ENCODE measurements around the gene SH3PXD2A.
"Not testable (repeated sequence)": the region's sequence is repeated elsewhere in the genome, so short reads cannot be mapped to it uniquely, and the experiment has no call there.

Gene SH3PXD2A

GRCh38 chr10:103850572-103850895 lies 4.8 kb downstream of the SH3PXD2A start:
- Histone ChIP-seq H3K9me3 (ENCODE audit: control insufficient read depth, insufficient read depth, low read length) (no peaks in the 10 kb centered on the region), H3K27me3 (ENCODE audit: control insufficient read depth, insufficient read depth, low read length) (peaks cover 8% of the 10 kb centered on the region; the same call in 1 of the 2 replicates), H3K27ac (ENCODE audit: low read length) (no peak overlapping the region), H3K4me1 (ENCODE audit: control insufficient read depth, insufficient read depth, low read length) (peaks cover 1% of the 10 kb centered on the region; the same call in 1 of the 2 replicates), H3K36me3 (ENCODE audit: control insufficient read depth, insufficient read depth, low read length) (no peaks in the 10 kb centered on the region; the same call in 1 of the 2 replicates), H3K4me3 (ENCODE audit: low read length) (no peak overlapping the region)
- WGBS (ENCODE audit: insufficient coverage, insufficient read length): no CpG with 5 or more reads among the region's 3 CpGs
- no peak for DNase-seq (ENCODE audit: low read depth, low spot score)

DNA sequence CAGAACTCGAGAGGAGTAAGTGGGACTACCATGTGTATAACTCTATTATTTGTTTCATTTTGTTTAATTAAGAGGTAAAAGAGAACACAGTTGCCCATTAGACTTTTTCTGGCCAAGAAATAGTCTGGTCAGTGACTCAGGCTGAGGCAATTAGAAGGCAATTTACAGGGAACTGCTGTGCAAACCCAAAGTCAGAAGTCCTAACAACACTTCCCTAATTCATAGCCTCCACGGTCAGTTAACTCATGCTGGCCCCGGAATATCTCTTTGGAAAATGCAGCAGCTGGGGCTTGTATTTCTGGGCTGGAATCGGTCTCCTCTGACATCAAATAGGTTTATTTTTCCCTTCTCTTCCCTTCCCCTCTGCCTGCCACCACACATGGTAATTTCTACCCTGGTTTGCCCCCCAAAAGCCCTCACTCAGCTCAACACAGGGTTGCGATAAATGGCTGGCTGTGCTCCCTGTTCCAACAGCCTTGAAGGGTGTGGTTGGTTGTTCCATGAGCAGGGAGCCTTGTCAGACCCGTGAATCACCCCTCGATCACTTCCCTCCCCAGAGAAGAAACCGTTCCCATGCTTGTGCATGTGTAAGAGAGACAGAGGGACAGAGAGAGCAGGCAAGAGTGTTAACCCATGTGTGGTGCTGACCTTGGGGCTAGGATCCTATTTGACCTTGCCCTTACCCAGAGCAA lies 5.3 kb downstream of the SH3PXD2A start:
- H3K27ac ChIP-seq (ENCODE audit: low read length): no peak overlapping the region
- H3K9me3 ChIP-seq (ENCODE audit: control insufficient read depth, insufficient read depth, low read length): no peaks in the 10 kb centered on the region
- WGBS (ENCODE audit: insufficient coverage, insufficient read length): no CpG with 5 or more reads among the region's 8 CpGs
- H3K36me3 ChIP-seq (ENCODE audit: control insufficient read depth, insufficient read depth, low read length): no peaks in the 10 kb centered on the region
- H3K4me3 ChIP-seq (ENCODE audit: low read length): no peak overlapping the region
- peaks cover 8% of the 10 kb centered on the region; the same call in 1 of the 2 replicates for H3K27me3 ChIP-seq (ENCODE audit: control insufficient read depth, insufficient read depth, low read length)
- peaks cover 1% of the 10 kb centered on the region; the same call in 1 of the 2 replicates for H3K4me1 ChIP-seq (ENCODE audit: control insufficient read depth, insufficient read depth, low read length)
- no peak for DNase-seq (ENCODE audit: low read depth, low spot score)

DNA sequence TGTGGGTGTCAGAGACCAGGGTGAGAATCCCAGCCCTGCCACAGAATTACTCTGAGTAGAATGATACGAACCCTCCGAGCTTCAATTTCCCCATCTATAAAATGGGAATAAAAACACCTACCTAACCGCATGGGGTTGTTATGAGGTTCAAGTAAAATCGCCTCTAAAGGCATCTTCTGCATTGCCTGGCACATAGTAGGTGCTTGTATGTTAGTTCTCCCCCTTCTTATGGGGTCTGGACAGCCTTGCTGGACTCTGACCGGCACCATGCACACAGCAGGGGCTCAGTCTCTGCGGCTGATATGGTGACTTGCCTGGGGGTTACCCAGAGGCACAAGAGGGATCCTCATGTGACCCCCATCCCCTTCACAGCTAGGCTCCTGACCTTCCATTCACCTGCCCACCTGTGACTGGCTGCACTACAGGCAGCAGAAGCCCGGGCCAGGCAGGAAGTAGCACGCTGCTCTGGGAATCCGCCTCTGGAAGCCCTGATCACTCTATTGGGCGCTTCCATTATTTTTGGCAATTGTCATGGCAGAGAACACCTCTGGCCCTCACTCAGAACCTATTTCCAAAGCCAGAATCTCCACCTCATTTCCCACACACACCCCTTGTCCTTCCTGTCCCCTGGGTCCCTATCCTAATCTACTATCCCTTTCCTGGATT lies 6.0 kb downstream of the SH3PXD2A start:
- Histone ChIP-seq H3K27ac (ENCODE audit: low read length) (no peak overlapping the region), H3K4me3 (ENCODE audit: low read length) (no peak overlapping the region), H3K9me3 (ENCODE audit: control insufficient read depth, insufficient read depth, low read length) (no peaks in the 10 kb centered on the region), H3K4me1 (ENCODE audit: control insufficient read depth, insufficient read depth, low read length) (peaks cover 1% of the 10 kb centered on the region; the same call in 1 of the 2 replicates), H3K36me3 (ENCODE audit: control insufficient read depth, insufficient read depth, low read length) (no peaks in the 10 kb centered on the region), H3K27me3 (ENCODE audit: control insufficient read depth, insufficient read depth, low read length) (peaks cover 7% of the 10 kb centered on the region; the same call in 1 of the 2 replicates)
- no CpG with 5 or more reads among the region's 10 CpGs for WGBS (ENCODE audit: insufficient coverage, insufficient read length)
- no peak for DNase-seq (ENCODE audit: low read depth, low spot score)

DNA sequence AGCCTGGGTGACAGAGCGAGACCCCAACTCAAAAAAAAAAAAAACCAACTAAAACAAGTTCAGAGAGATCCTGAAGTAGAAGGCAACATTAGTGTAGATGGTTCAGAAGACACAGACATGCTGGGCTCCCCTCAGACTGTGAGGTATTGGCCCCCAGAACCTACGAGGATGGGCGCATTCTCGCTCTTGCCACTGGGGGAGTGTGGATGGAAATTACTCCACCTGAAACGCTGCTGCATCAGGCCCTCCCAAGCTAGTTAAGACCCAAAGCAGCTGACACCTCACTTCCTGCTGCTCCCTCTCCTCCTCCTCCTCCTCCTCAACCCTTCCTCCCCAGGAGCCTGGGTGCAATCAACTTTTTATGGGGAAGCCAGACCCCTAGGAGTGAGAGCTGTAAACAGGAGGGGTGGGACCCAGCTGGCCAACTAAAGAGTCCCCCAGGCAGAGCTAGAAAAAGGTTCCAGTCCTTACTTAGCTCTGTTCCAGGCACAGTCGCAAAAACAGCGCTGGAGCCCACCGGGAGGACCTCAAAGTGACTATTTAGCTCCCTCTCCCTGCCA lies 7.4 kb downstream of the SH3PXD2A start:
- Histone ChIP-seq H3K4me1 (ENCODE audit: control insufficient read depth, insufficient read depth, low read length) (peaks cover 1% of the 10 kb centered on the region; the same call in 1 of the 2 replicates), H3K36me3 (ENCODE audit: control insufficient read depth, insufficient read depth, low read length) (no peaks in the 10 kb centered on the region), H3K27ac (ENCODE audit: low read length) (no peak overlapping the region), H3K4me3 (ENCODE audit: low read length) (no peak overlapping the region), H3K9me3 (ENCODE audit: control insufficient read depth, insufficient read depth, low read length) (no peaks in the 10 kb centered on the region), H3K27me3 (ENCODE audit: control insufficient read depth, insufficient read depth, low read length) (no peaks in the 10 kb centered on the region)
- DNase-seq (ENCODE audit: low read depth, low spot score): no peak
- whole genome bisulfite sequencing (ENCODE audit: insufficient coverage, insufficient read length): no CpG with 5 or more reads among the region's 8 CpGs

DNA sequence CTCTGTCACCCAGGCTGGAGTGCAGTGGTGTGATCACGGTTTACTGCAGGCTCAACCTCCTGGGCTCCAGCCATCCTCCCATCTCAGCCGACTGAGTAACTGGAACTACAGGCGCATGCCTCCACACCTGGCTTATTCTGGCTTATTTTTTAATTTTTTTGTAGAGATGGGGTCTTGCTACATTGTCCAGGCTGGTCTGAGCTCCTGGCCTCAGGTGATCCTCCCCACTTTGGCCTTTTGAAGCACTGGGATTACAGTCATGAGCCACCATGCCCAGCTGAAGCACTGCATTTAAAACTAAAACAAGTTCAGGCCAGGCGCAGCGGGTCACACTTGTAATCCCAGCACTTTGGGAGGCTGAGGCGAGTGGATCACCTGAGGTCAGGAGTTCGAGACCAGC lies 8.0 kb downstream of the SH3PXD2A start:
- no CpG with 5 or more reads among the region's 7 CpGs for WGBS (ENCODE audit: insufficient coverage, insufficient read length)
- Histone ChIP-seq H3K27ac (ENCODE audit: low read length) (no peak overlapping the region), H3K4me1 (ENCODE audit: control insufficient read depth, insufficient read depth, low read length) (peaks cover 1% of the 10 kb centered on the region; the same call in 1 of the 2 replicates), H3K4me3 (ENCODE audit: low read length) (no peak overlapping the region), H3K36me3 (ENCODE audit: control insufficient read depth, insufficient read depth, low read length) (no peaks in the 10 kb centered on the region), H3K9me3 (ENCODE audit: control insufficient read depth, insufficient read depth, low read length) (no peaks in the 10 kb centered on the region), H3K27me3 (ENCODE audit: control insufficient read depth, insufficient read depth, low read length) (no peaks in the 10 kb centered on the region)
- no peak for DNase-seq (ENCODE audit: low read depth, low spot score)

- no peaks in the 10 kb centered on the region for H3K9me3 ChIP-seq (ENCODE audit: control insufficient read depth, insufficient read depth, low read length)
- H3K36me3 ChIP-seq (ENCODE audit: control insufficient read depth, insufficient read depth, low read length): no peaks in the 10 kb centered on the region
- no CpG with 5 or more reads among the region's 5 CpGs for WGBS (ENCODE audit: insufficient coverage, insufficient read length)
- no peaks in the 10 kb centered on the region for H3K27me3 ChIP-seq (ENCODE audit: control insufficient read depth, insufficient read depth, low read length)
- no peak overlapping the region for H3K27ac ChIP-seq (ENCODE audit: low read length)
- H3K4me3 ChIP-seq (ENCODE audit: low read length): no peak overlapping the region
- no peak for DNase-seq (ENCODE audit: low read depth, low spot score)
- peaks cover 3% of the 10 kb centered on the region; the same call in 1 of the 2 replicates for H3K4me1 ChIP-seq (ENCODE audit: control insufficient read depth, insufficient read depth, low read length)
These were observed 9.4 kb downstream of the SH3PXD2A start for GRCh38 chr10:103845972-103846371.

DNA sequence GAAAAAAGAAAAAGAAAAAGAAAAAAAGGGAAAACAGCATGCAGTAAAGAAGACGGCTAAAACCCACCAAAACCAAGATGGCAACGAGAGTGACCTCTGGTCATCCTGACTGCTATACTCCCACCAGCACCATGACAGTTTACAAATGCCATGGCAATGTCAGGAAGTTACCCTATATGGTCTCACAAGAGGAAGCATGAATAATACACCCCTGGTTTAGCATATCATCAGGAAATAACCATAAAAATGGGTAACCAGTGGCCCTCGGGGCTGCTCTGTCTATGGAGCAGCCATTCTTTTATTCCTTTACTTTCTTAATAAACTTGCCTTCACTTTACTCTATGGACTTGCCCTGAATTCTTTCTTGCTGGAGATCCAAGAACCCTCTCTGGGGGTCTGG lies 10.0 kb downstream of the SH3PXD2A start:
- H3K9me3 ChIP-seq (ENCODE audit: control insufficient read depth, insufficient read depth, low read length); DNase-seq (ENCODE audit: low read depth, low spot score); H3K27me3 ChIP-seq (ENCODE audit: control insufficient read depth, insufficient read depth, low read length); H3K4me3 ChIP-seq (ENCODE audit: low read length); H3K27ac ChIP-seq (ENCODE audit: low read length); H3K4me1 ChIP-seq (ENCODE audit: control insufficient read depth, insufficient read depth, low read length); H3K36me3 ChIP-seq (ENCODE audit: control insufficient read depth, insufficient read depth, low read length): not testable (repeated sequence)
- WGBS (ENCODE audit: insufficient coverage, insufficient read length): no CpG with 5 or more reads among the region's 3 CpGs

GRCh38 chr10:103843854-103844570 lies 11.4 kb downstream of the SH3PXD2A start:
- no peaks in the 10 kb centered on the region for H3K36me3 ChIP-seq (ENCODE audit: control insufficient read depth, insufficient read depth, low read length)
- no peak overlapping the region for H3K27ac ChIP-seq (ENCODE audit: low read length)
- H3K4me1 ChIP-seq (ENCODE audit: control insufficient read depth, insufficient read depth, low read length): peaks cover 10% of the 10 kb centered on the region
- no peak for DNase-seq (ENCODE audit: low read depth, low spot score)
- H3K4me3 ChIP-seq (ENCODE audit: low read length): no peak overlapping the region
- WGBS (ENCODE audit: insufficient coverage, insufficient read length): no CpG with 5 or more reads among the region's 6 CpGs
- no peaks in the 10 kb centered on the region for H3K9me3 ChIP-seq (ENCODE audit: control insufficient read depth, insufficient read depth, low read length)
- no peaks in the 10 kb centered on the region for H3K27me3 ChIP-seq (ENCODE audit: control insufficient read depth, insufficient read depth, low read length)

DNA sequence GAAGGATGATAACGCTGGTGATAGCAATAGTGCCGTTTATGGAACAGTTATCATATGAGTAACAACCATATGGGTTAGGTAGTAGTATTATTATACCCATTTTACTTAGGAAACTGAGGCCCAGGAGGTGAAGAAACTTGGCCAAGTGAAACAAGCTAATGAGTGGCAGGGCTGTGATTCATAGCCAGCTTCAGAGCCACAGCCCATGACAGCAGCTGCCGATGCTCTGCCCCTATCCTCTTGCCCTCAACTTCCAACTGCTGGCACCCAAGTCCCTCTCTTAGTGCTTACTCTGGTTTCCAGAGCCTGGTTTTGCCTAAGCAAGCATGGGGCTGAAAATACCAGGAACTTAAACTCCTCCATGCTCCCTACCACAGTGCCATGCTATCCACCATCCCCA lies 12.3 kb downstream of the SH3PXD2A start:
- Histone ChIP-seq H3K4me3 (ENCODE audit: low read length) (no peak overlapping the region), H3K36me3 (ENCODE audit: control insufficient read depth, insufficient read depth, low read length) (no peaks in the 10 kb centered on the region), H3K27ac (ENCODE audit: low read length) (no peak overlapping the region), H3K4me1 (ENCODE audit: control insufficient read depth, insufficient read depth, low read length) (peaks cover 10% of the 10 kb centered on the region), H3K9me3 (ENCODE audit: control insufficient read depth, insufficient read depth, low read length) (no peaks in the 10 kb centered on the region), H3K27me3 (ENCODE audit: control insufficient read depth, insufficient read depth, low read length) (no peaks in the 10 kb centered on the region)
- no CpG with 5 or more reads among the region's 3 CpGs for WGBS (ENCODE audit: insufficient coverage, insufficient read length)
- DNase-seq (ENCODE audit: low read depth, low spot score): no peak

DNA sequence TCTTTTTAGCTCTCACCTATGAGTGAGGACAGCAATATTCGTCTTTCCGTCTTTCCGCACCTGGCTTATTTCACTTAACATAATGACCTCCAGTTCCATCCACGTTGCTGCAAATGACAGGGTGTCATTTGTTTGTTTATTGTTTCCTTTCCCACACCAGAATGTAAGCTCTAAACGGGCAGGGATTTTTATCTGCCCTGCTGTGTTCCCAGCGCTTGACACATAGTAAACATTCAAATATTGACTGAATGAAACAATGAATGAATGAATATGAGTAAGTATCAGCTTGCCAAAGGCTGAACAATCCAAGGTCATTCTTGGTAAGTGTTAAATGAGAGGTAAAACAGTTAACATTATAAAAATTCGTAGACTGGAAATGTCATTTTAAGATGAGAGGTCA lies 12.8 kb downstream of the SH3PXD2A start:
- DNase-seq (ENCODE audit: low read depth, low spot score): no peak
- Histone ChIP-seq H3K9me3 (ENCODE audit: control insufficient read depth, insufficient read depth, low read length) (no peaks in the 10 kb centered on the region), H3K27me3 (ENCODE audit: control insufficient read depth, insufficient read depth, low read length) (no peaks in the 10 kb centered on the region), H3K4me1 (ENCODE audit: control insufficient read depth, insufficient read depth, low read length) (peaks cover 10% of the 10 kb centered on the region), H3K27ac (ENCODE audit: low read length) (no peak overlapping the region), H3K36me3 (ENCODE audit: control insufficient read depth, insufficient read depth, low read length) (no peaks in the 10 kb centered on the region), H3K4me3 (ENCODE audit: low read length) (no peak overlapping the region)
- no CpG with 5 or more reads among the region's 7 CpGs for WGBS (ENCODE audit: insufficient coverage, insufficient read length)

All from iPS DF 6.9 (cell line).